ENCODE measurements around the gene PEX16.

DNA sequence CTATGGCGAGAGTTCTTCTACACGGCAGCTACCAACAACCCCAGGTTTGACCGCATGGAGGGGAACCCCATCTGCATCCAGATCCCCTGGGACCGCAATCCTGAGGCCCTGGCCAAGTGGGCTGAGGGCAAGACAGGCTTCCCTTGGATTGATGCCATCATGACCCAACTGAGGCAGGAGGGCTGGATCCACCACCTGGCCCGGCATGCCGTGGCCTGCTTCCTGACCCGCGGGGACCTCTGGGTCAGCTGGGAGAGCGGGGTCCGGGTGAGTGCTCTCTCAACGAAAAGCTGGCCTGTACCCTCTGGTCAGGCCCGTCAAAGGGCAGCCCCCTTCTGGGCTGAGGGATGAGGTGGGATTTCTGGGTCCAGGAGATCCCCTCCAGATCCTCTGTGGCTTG, 48.1 kb downstream of the PEX16 start:
- TF ChIP-seq, protein P1, sequence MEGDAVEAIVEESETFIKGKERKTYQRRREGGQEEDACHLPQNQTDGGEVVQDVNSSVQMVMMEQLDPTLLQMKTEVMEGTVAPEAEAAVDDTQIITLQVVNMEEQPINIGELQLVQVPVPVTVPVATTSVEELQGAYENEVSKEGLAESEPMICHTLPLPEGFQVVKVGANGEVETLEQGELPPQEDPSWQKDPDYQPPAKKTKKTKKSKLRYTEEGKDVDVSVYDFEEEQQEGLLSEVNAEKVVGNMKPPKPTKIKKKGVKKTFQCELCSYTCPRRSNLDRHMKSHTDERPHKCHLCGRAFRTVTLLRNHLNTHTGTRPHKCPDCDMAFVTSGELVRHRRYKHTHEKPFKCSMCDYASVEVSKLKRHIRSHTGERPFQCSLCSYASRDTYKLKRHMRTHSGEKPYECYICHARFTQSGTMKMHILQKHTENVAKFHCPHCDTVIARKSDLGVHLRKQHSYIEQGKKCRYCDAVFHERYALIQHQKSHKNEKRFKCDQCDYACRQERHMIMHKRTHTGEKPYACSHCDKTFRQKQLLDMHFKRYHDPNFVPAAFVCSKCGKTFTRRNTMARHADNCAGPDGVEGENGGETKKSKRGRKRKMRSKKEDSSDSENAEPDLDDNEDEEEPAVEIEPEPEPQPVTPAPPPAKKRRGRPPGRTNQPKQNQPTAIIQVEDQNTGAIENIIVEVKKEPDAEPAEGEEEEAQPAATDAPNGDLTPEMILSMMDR (IDR thresholded peaks at IDR 0.05; ENCODE audit: insufficient read depth, low read length), result no peak
- no peak for TF ChIP-seq POLR2AphosphoS5 (IDR thresholded peaks at IDR 0.05; ENCODE audit: low read depth)
- TF ChIP-seq GABPA (IDR thresholded peaks at IDR 0.05; ENCODE audit: low read depth), result no peak
- TF ChIP-seq SPI1 (IDR thresholded peaks at IDR 0.05; ENCODE audit: borderline replicate concordance, low read depth), result no peak
- TF ChIP-seq, protein P2, sequence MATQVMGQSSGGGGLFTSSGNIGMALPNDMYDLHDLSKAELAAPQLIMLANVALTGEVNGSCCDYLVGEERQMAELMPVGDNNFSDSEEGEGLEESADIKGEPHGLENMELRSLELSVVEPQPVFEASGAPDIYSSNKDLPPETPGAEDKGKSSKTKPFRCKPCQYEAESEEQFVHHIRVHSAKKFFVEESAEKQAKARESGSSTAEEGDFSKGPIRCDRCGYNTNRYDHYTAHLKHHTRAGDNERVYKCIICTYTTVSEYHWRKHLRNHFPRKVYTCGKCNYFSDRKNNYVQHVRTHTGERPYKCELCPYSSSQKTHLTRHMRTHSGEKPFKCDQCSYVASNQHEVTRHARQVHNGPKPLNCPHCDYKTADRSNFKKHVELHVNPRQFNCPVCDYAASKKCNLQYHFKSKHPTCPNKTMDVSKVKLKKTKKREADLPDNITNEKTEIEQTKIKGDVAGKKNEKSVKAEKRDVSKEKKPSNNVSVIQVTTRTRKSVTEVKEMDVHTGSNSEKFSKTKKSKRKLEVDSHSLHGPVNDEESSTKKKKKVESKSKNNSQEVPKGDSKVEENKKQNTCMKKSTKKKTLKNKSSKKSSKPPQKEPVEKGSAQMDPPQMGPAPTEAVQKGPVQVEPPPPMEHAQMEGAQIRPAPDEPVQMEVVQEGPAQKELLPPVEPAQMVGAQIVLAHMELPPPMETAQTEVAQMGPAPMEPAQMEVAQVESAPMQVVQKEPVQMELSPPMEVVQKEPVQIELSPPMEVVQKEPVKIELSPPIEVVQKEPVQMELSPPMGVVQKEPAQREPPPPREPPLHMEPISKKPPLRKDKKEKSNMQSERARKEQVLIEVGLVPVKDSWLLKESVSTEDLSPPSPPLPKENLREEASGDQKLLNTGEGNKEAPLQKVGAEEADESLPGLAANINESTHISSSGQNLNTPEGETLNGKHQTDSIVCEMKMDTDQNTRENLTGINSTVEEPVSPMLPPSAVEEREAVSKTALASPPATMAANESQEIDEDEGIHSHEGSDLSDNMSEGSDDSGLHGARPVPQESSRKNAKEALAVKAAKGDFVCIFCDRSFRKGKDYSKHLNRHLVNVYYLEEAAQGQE (IDR thresholded peaks at IDR 0.05; ENCODE audit: insufficient replicate concordance, low read depth), result no peak

Measured in HL-60 (cell line).